SK-N-SH (cell line): Measurements from ENCODE around the gene AKT1S1. TPM values are rescaled to one million over a fixed set of nuclear protein-coding genes. Genes with fewer than 3 reads are reported as not detected.

Experiments
- CTCF ChIA-PET: fragments of 300-600, 350-600 bp; formaldehyde crosslinking; extraction: SDS; loops from one replicate; lab custom pipeline; 2021; lab: Yijun Ruan, JAX
- POLR2A ChIA-PET: fragments of 350-600 bp; sonication (Branson Sonifier 250); formaldehyde crosslinking; extraction: SDS; loops from one replicate; lab custom pipeline; 2020; ENCODE audit warnings: antibody characterized with exemption, inconsistent platforms; lab: Yijun Ruan, JAX
- DNase-seq: peaks from one replicate; pipeline ENCODE4 v3.0.0; 2012
- H2AFZ ChIP-seq: fragments of 200-600 bp; sonication (generic); 2 replicates; pipeline ENCODE4 v1.8.1; 2016; ENCODE audit warnings: antibody characterized with exemption, mild to moderate bottlenecking, low read depth
- H3F3A ChIP-seq: fragments of 200-600 bp; sonication (generic); replicated peaks from 2 replicates; pipeline ENCODE3; 2016; ENCODE audit warnings: antibody characterized with exemption, mild to moderate bottlenecking; ENCODE audit not compliant: insufficient read depth
- H3K27ac ChIP-seq, 2 experiments: fragments of 200-500 bp in 1 of 2; fragments of 200-600 bp in 1 of 2; sonication (Bioruptor generic) in 1 of 2; sonication (generic), shearing (Covaris generic) in 1 of 2; 2 replicates each; pipeline versions ENCODE4 v1.5.1 to v1.6.1; 2014 to 2016; ENCODE audit warnings: low read depth in 2 of 2, inconsistent platforms in 1 of 2, low read length in 1 of 2, mild to moderate bottlenecking in 1 of 2, mixed read lengths in 1 of 2
- H3K27me3 ChIP-seq: fragments of 200-600 bp; sonication (generic), shearing (Covaris generic); 2 replicates; pipeline ENCODE4 v1.6.1; 2016; ENCODE audit warnings: mixed run types; ENCODE audit not compliant: insufficient read depth
- H3K36me3 ChIP-seq, 2 experiments: fragments of 200-500 bp in 1 of 2; fragments of 200-600 bp in 1 of 2; sonication (Bioruptor generic) in 1 of 2; sonication (generic) in 1 of 2; replicated peaks in 1 of 2; 2 replicates each; pipeline versions ENCODE3 to v1.5.1; 2014 to 2016; ENCODE audit warnings: low read length in 1 of 2, mild to moderate bottlenecking in 1 of 2; ENCODE audit not compliant: insufficient read depth in 2 of 2, control insufficient read depth in 1 of 2
- H3K4me1 ChIP-seq, 2 experiments: fragments of 200-500 bp in 1 of 2; fragments of 200-600 bp in 1 of 2; sonication (Bioruptor generic) in 1 of 2; sonication (generic), shearing (Covaris generic) in 1 of 2; 2 replicates each; pipeline versions ENCODE4 v1.5.1 to v1.6.1; 2014 to 2016; ENCODE audit warnings: low read depth in 1 of 2, low read length in 1 of 2, mixed run types in 1 of 2; ENCODE audit not compliant: insufficient read depth in 2 of 2, control insufficient read depth in 1 of 2
- H3K4me2 ChIP-seq: fragments of 200-600 bp; sonication (generic), shearing (Covaris generic); 2 replicates; pipeline ENCODE4 v1.6.1; 2017; ENCODE audit warnings: mixed run types
- H3K4me3 ChIP-seq, 2 experiments: fragments of 200-500 bp in 1 of 2; fragments of 200-600 bp in 1 of 2; sonication (Bioruptor generic) in 1 of 2; sonication (generic), shearing (Covaris generic) in 1 of 2; 2 replicates each; pipeline versions ENCODE4 v1.5.1 to v1.8.1; 2014 to 2016; ENCODE audit warnings: low read depth in 2 of 2, inconsistent platforms in 1 of 2, low read length in 1 of 2, mild to moderate bottlenecking in 1 of 2, mixed read lengths in 1 of 2, moderate library complexity in 1 of 2
- H3K79me2 ChIP-seq: fragments of 200-600 bp; sonication (generic); 2 replicates; pipeline ENCODE4 v1.8.1; 2017; ENCODE audit warnings: mild to moderate bottlenecking; ENCODE audit not compliant: insufficient read depth
- H3K9ac ChIP-seq: fragments of 200-600 bp; sonication (generic); 2 replicates; pipeline ENCODE4 v1.6.1; 2017; ENCODE audit warnings: mixed run types
- H3K9me2 ChIP-seq: fragments of 200-600 bp; sonication (generic); 2 replicates; pipeline ENCODE4 v1.6.1; 2017; ENCODE audit warnings: mixed run types
- H3K9me3 ChIP-seq: fragments of 200-600 bp; sonication (generic); 2 replicates; pipeline ENCODE4 v1.6.1; 2017; ENCODE audit warnings: mixed run types, mild to moderate bottlenecking, moderate library complexity
- H4K20me1 ChIP-seq: fragments of 200-600 bp; sonication (generic); 2 replicates; pipeline ENCODE4 v1.6.1; 2017; ENCODE audit warnings: mild to moderate bottlenecking, mixed run types; ENCODE audit not compliant: insufficient read depth
- REST ChIP-seq: IDR thresholded peaks from 2 replicates; pipeline ENCODE4 v1.6.1; 2012; ENCODE audit warnings: mild to moderate bottlenecking, low read depth, low read length, moderate library complexity
- TCF12 ChIP-seq: IDR thresholded peaks from 2 replicates; pipeline ENCODE4 v1.4.0; 2012
- TEAD4 ChIP-seq: IDR thresholded peaks from 2 replicates; pipeline ENCODE4 v1.4.0; 2012; ENCODE audit warnings: mild to moderate bottlenecking, borderline replicate concordance; ENCODE audit not compliant: insufficient read depth
- USF2 ChIP-seq: fragments of 150-350 bp; IDR thresholded peaks from 2 replicates; pipeline ENCODE4 v1.6.1; 2017; ENCODE audit warnings: antibody characterized with exemption, low read length, low read depth, borderline replicate concordance
- WGBS: methylation state at CpG from one replicate; pipeline ENCODE4 v1.1.6; 2017; ENCODE audit warnings: low lambda C conversion rate; 5-methylcytosine and 5-hydroxymethylcytosine counted together
- polyA plus RNA-seq, 3 experiments: library from polyadenylated mRNA; depleted of rRNA; stranded (reverse); fragments of >200 nt; gene quantifications; 2 replicates each; pipeline ENCODE4 v1.2.3, GENCODE V29; 2012
- TF ChIP-seq, protein P1 (sequence below): fragments of 200-600 bp; sonication (generic); IDR thresholded peaks from 2 replicates; pipeline ENCODE4 v1.6.1; 2017; ENCODE audit warnings: antibody characterized with exemption, mild to moderate bottlenecking, moderate library complexity
- TF ChIP-seq, protein P2 (sequence below): IDR thresholded peaks from 2 replicates; pipeline ENCODE4 v1.4.0; 2012; ENCODE audit warnings: low read depth, borderline replicate concordance

AKT1S1 gene
- polyA plus RNA-seq, 1 of the 3 experiments (the other 2 are of a cell fraction), result 63.7 TPM

DNA sequence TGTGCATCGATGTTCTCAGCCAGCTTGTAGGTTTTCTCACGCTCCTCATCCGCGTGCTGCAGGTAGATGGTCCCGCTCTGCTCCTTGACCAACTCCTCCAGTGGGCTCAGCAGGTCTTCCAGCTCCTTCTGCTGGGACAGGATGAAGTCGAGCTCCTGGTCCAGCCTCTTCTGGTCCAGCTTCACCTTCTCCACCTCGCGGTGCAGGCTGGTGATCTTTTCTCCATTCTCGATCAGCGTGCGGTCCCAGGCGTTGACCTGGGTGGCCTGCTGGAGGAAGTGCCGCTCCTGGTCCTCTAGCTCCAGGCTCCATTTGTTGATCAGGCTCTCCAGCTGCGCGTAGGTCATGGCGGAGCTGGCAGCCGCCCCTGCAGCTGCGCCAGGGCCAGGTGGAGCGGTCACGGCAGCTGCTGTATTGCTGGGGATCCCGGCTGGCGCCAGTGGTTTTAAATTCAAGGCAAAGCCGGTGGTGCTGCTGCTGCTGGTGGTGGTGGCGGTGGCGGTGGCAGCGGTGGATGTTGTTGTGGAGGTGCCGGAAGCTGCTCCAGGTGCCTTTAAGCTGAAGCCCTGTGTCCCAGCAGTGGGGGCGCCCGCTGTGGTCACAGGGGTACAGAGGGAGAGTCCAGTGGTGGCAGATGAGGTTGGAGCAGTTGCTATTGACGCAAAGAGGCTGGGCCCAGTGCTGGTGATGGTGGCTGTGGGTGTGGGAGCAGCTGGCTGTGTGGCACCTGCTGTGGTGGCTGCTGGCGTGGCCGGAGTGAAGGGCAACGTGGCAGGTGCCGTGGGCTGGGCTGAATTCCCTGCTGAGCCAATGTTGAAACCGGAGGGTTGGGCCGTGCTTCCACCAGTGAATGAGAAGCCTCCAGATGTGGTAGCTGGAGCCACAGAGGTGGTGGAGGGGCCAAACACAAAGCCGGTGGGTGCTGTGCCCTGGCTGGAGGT is 31.6 kb upstream of the AKT1S1 start:
- H3K27ac ChIP-seq, result no peak overlapping the region
- H3K9ac ChIP-seq, result no peak overlapping the region
- peaks cover 4% of the 10 kb centered on the region; the same call in 1 of the 2 replicates for H4K20me1 ChIP-seq
- WGBS, result 96% methylated on average over 35 of the region's 37 CpGs
- H3K36me3 ChIP-seq, result peaks cover 4 to 20% of the 10 kb centered on the region in 2 experiments
- H3K9me2 ChIP-seq, result no peaks in the 10 kb centered on the region
- CTCF ChIA-PET, result interaction anchor here (0.8 kb wide), 1 partner anchor 18 kb away, joined by 3 read pairs; no protein-coding TSS in a partner anchor
- H3K4me1 ChIP-seq, result no peaks in the 10 kb centered on the region
- H3K79me2 ChIP-seq, result peaks cover 11% of the 10 kb centered on the region; the same call in 1 of the 2 replicates
- POLR2A ChIA-PET, result interaction anchor here (1.0 to 1.2 kb wide), 2 partner anchors 11 to 21 kb away, joined by 3 read pairs; partner anchors contain the start of genes ATF5 and NUP62
- H2AFZ ChIP-seq, result no peak overlapping the region
- TF ChIP-seq, protein P1, sequence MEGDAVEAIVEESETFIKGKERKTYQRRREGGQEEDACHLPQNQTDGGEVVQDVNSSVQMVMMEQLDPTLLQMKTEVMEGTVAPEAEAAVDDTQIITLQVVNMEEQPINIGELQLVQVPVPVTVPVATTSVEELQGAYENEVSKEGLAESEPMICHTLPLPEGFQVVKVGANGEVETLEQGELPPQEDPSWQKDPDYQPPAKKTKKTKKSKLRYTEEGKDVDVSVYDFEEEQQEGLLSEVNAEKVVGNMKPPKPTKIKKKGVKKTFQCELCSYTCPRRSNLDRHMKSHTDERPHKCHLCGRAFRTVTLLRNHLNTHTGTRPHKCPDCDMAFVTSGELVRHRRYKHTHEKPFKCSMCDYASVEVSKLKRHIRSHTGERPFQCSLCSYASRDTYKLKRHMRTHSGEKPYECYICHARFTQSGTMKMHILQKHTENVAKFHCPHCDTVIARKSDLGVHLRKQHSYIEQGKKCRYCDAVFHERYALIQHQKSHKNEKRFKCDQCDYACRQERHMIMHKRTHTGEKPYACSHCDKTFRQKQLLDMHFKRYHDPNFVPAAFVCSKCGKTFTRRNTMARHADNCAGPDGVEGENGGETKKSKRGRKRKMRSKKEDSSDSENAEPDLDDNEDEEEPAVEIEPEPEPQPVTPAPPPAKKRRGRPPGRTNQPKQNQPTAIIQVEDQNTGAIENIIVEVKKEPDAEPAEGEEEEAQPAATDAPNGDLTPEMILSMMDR, result no peak
- TF ChIP-seq USF2 (no peak), TEAD4 (no peak), TCF12 (no peak), REST (no peak)
- TF ChIP-seq, protein P2, sequence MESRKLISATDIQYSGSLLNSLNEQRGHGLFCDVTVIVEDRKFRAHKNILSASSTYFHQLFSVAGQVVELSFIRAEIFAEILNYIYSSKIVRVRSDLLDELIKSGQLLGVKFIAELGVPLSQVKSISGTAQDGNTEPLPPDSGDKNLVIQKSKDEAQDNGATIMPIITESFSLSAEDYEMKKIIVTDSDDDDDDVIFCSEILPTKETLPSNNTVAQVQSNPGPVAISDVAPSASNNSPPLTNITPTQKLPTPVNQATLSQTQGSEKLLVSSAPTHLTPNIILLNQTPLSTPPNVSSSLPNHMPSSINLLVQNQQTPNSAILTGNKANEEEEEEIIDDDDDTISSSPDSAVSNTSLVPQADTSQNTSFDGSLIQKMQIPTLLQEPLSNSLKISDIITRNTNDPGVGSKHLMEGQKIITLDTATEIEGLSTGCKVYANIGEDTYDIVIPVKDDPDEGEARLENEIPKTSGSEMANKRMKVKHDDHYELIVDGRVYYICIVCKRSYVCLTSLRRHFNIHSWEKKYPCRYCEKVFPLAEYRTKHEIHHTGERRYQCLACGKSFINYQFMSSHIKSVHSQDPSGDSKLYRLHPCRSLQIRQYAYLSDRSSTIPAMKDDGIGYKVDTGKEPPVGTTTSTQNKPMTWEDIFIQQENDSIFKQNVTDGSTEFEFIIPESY, result no peak
- peaks cover 4% of the 10 kb centered on the region for H3F3A ChIP-seq
- no peak overlapping the region for H3K4me3 ChIP-seq
- H3K27me3 ChIP-seq, result no peaks in the 10 kb centered on the region
- H3K9me3 ChIP-seq, result no peaks in the 10 kb centered on the region
- DNase-seq, result no peak
- H3K4me2 ChIP-seq, result no peak overlapping the region
